HepG2 (cell line): ENCODE data around the gene SOX9. TPM values are rescaled to one million over a fixed set of nuclear protein-coding genes. Genes with fewer than 3 reads are reported as not detected.
A peak's percentile ranks its signal among the peaks of the same experiment; 100 is the strongest.

Experiments
- ATAC-seq: fragments of 200-7000 bp; cut with Tn5 transposase; 3 replicates; pipeline ENCODE4 v1.9.1; 2020; ENCODE audit warnings: mild to moderate bottlenecking, moderate library complexity
- BruUV-seq: library from RNA; stranded (reverse); fragments of 400-500 nt; replicated peaks from 2 replicates; lab custom pipeline; 2021; lab: Mats Ljungman, UMichigan
- CTCF ChIA-PET: fragments of 300-600 bp; formaldehyde crosslinking; extraction: SDS; loops from one replicate; lab custom pipeline; 2021; ENCODE audit warnings: low total read pairs, inconsistent platforms, low intra/inter-chr PET ratio; lab: Yijun Ruan, JAX
- POLR2A ChIA-PET: fragments of 350-600 bp; sonication (Branson Sonifier 250); formaldehyde crosslinking; loops from one replicate; lab custom pipeline; 2020; ENCODE audit warnings: antibody characterized with exemption, inconsistent platforms; lab: Yijun Ruan, JAX
- DNase-seq: peaks from one replicate; pipeline ENCODE4 v3.0.0-alpha.2; 2015; ENCODE audit warnings: low spot score
- FAIRE-seq: peaks from 3 replicates; lab custom pipeline; 2011; peaks lifted over from hg19 to GRCh38; lab: Jason Lieb, UNC
- H2AFZ ChIP-seq: one replicate; pipeline ENCODE4 v1.6.1; 2011; ENCODE audit warnings: low read length, inconsistent platforms
- H3K27ac ChIP-seq: fragments of 300-600 bp; 3 replicates; pipeline ENCODE4 v1.8.0; 2011; ENCODE audit warnings: mixed run types, mild to moderate bottlenecking, mixed read lengths, low read length, inconsistent platforms; ENCODE audit not compliant: insufficient read depth; ENCODE audit errors: extremely low read length
- H3K27me3 ChIP-seq, 2 experiments: fragments of 200-600 bp in 1 of 2; 2 replicates in 1 of 2; 3 replicates in 1 of 2; pipeline versions ENCODE4 v1.6.0 to v1.8.0; 2011; ENCODE audit warnings: low read length in 2 of 2, mild to moderate bottlenecking in 2 of 2, moderate library complexity in 2 of 2, inconsistent platforms in 1 of 2; ENCODE audit not compliant: insufficient read depth in 2 of 2, control insufficient read depth in 1 of 2
- H3K36me3 ChIP-seq, 2 experiments: fragments of 200-600 bp in 1 of 2; replicated peaks in 1 of 2; 2 replicates in 1 of 2; 3 replicates in 1 of 2; pipeline versions ENCODE4 v1.5.1 to v1.8.0; 2011; ENCODE audit warnings: low read length in 2 of 2, inconsistent platforms in 1 of 2; ENCODE audit not compliant: insufficient read depth in 2 of 2, control insufficient read depth in 1 of 2
- H3K4me1 ChIP-seq: 2 replicates; pipeline ENCODE4 v1.5.1; 2012; ENCODE audit warnings: low read length, inconsistent platforms; ENCODE audit not compliant: insufficient read depth
- H3K4me2 ChIP-seq: 2 replicates; pipeline ENCODE4 v1.6.0; 2011; ENCODE audit warnings: low read depth, low read length, inconsistent platforms
- H3K4me3 ChIP-seq, 3 experiments: fragments of 200-600 bp in 1 of 3; sonication (generic), shearing (Covaris generic) in 1 of 3; replicated peaks in 1 of 3; 2 replicates each; pipeline ENCODE4 v1.5.1; 2011 to 2016; ENCODE audit warnings: low read length in 3 of 3, inconsistent platforms in 2 of 3, low read depth in 2 of 3, mild to moderate bottlenecking in 2 of 3, control low read depth in 1 of 3, mixed read lengths in 1 of 3; ENCODE audit not compliant: insufficient read depth in 1 of 3
- H3K79me2 ChIP-seq: one replicate; pipeline ENCODE4 v1.6.1; 2011; ENCODE audit warnings: low read length, inconsistent platforms; ENCODE audit not compliant: insufficient read depth
- H3K9ac ChIP-seq: 2 replicates; pipeline ENCODE4 v1.6.0; 2011; ENCODE audit warnings: mild to moderate bottlenecking, low read depth, low read length, inconsistent platforms; ENCODE audit not compliant: insufficient read depth
- H3K9me3 ChIP-seq: 2 replicates; pipeline ENCODE4 v1.5.1; 2012; ENCODE audit warnings: mild to moderate bottlenecking, low read length
- H4K20me1 ChIP-seq: 2 replicates; pipeline ENCODE4 v1.6.0; 2011; ENCODE audit warnings: inconsistent platforms, mild to moderate bottlenecking, low read length, moderate library complexity; ENCODE audit not compliant: insufficient read depth
- FOSL2 ChIP-seq: sonication (generic); formaldehyde crosslinking; IDR thresholded peaks from 2 replicates; pipeline ENCODE4 v1.4.0; 2020; ENCODE audit warnings: missing genetic modification reagents
- FOXA3 ChIP-seq: IDR thresholded peaks from 2 replicates; pipeline ENCODE4 v1.6.1; 2016; ENCODE audit warnings: missing genetic modification reagents, missing compliant biosample characterization
- JDP2 ChIP-seq: sonication (generic); formaldehyde crosslinking; IDR thresholded peaks from 2 replicates; pipeline ENCODE4 v1.8.1; 2022; ENCODE audit warnings: missing genetic modification reagents, borderline replicate concordance
- JUND ChIP-seq: sonication (generic); formaldehyde crosslinking; IDR thresholded peaks from 2 replicates; pipeline ENCODE4 v1.8.0; 2022; ENCODE audit warnings: mild to moderate bottlenecking, missing genetic modification reagents
- KDM1A ChIP-seq: IDR thresholded peaks from 2 replicates; pipeline ENCODE4 v1.6.1; 2016; ENCODE audit warnings: missing compliant biosample characterization
- KDM5B ChIP-seq: sonication (generic); formaldehyde crosslinking; IDR thresholded peaks from 2 replicates; pipeline ENCODE4 v1.4.0; 2020; ENCODE audit warnings: missing genetic modification reagents, mild to moderate bottlenecking, borderline replicate concordance
- NFE2 ChIP-seq: sonication (generic); formaldehyde crosslinking; IDR thresholded peaks from 2 replicates; pipeline ENCODE4 v1.4.0; 2020; ENCODE audit warnings: missing genetic modification reagents
- NR2F2 ChIP-seq: IDR thresholded peaks from 2 replicates; pipeline ENCODE4 v1.6.1; 2012; ENCODE audit warnings: low read depth, inconsistent platforms, borderline replicate concordance
- NR2F6 ChIP-seq, 2 experiments: IDR thresholded peaks; 2 replicates each; pipeline ENCODE4 v1.6.1; 2016; ENCODE audit warnings: antibody characterized with exemption in 1 of 2, mild to moderate bottlenecking in 1 of 2
- PCBP1 ChIP-seq: fragments of 200-400 bp; formaldehyde crosslinking; IDR thresholded peaks from 2 replicates; pipeline ENCODE4 v1.6.1; 2017; ENCODE audit warnings: mild to moderate bottlenecking, low read depth, low read length, borderline replicate concordance
- RFXANK ChIP-seq: IDR thresholded peaks from 2 replicates; pipeline ENCODE4 v1.6.1; 2016
- SP2 ChIP-seq: sonication (generic); formaldehyde crosslinking; IDR thresholded peaks from 2 replicates; pipeline ENCODE4 v1.5.1; 2020; ENCODE audit warnings: mild to moderate bottlenecking, missing genetic modification reagents
- SRY ChIP-seq: sonication (generic); formaldehyde crosslinking; IDR thresholded peaks from 2 replicates; pipeline ENCODE4 v1.8.0; 2022; ENCODE audit warnings: mild to moderate bottlenecking, missing genetic modification reagents
- STAG1 ChIP-seq: sonication (generic); formaldehyde crosslinking; IDR thresholded peaks from 2 replicates; pipeline ENCODE4 v1.4.0; 2020; ENCODE audit warnings: missing genetic modification reagents
- ZBTB21 ChIP-seq: sonication (generic); formaldehyde crosslinking; IDR thresholded peaks from 2 replicates; pipeline ENCODE4 v1.4.0; 2020; ENCODE audit warnings: missing genetic modification reagents
- ZFP1 ChIP-seq: IDR thresholded peaks from 2 replicates; pipeline ENCODE4 v1.6.1; 2016
- ZFP36L2 ChIP-seq: sonication (generic); formaldehyde crosslinking; IDR thresholded peaks from 2 replicates; pipeline ENCODE4 v1.4.0; 2020; ENCODE audit warnings: missing genetic modification reagents
- ZMYM4 ChIP-seq: sonication (generic); formaldehyde crosslinking; IDR thresholded peaks from 2 replicates; pipeline ENCODE4 v1.8.1; 2023; ENCODE audit warnings: mild to moderate bottlenecking, missing genetic modification reagents
- ZNF337 ChIP-seq: sonication (generic); formaldehyde crosslinking; IDR thresholded peaks from 2 replicates; pipeline ENCODE4 v1.5.1; 2020; ENCODE audit warnings: missing genetic modification reagents, low read depth, mild to moderate bottlenecking, borderline replicate concordance
- ZNF670 ChIP-seq: sonication (generic); formaldehyde crosslinking; IDR thresholded peaks from 2 replicates; pipeline ENCODE4 v1.8.0; 2022; ENCODE audit warnings: mild to moderate bottlenecking, missing genetic modification reagents, borderline replicate concordance
- WGBS: methylation state at CpG from one replicate; pipeline ENCODE4 v1.1.6; 2017; ENCODE audit warnings: low lambda C conversion rate; 5-methylcytosine and 5-hydroxymethylcytosine counted together
- in situ Hi-C: cut with HindIII; loops from 2 replicates; pipeline ENCODE4 v1.10.0; 2017; ENCODE audit warnings: low pct_unique_long_range_greater_than_20kb; ENCODE audit not compliant: extremely low pct_ligation_motif_present
- intact Hi-C: fragments of 100-400 bp; cut with micrococcal nuclease; formaldehyde crosslinking; loops from one replicate; pipeline ENCODE4 v1.10.0; 2022; ENCODE audit not compliant: unreplicated experiment
- polyA plus RNA-seq, 8 experiments: library from polyadenylated mRNA; depleted of rRNA in 3 of 8; stranded (reverse) in 7 of 8; unstranded in 1 of 8; fragments of >200 nt; fragmentation: Illumina TruSeq in 4 of 8; extraction: Trizol in 4 of 8; gene quantifications; 2 replicates each; pipeline versions ENCODE4 v1.2.1 to v1.2.3, GENCODE V29; 2011 to 2016; ENCODE audit warnings: low read depth in 4 of 8, missing spikeins in 1 of 8, mixed read lengths in 1 of 8; ENCODE audit not compliant: insufficient read depth in 1 of 8
- total RNA-seq, 5 experiments: library from RNA; depleted of rRNA; stranded (reverse); fragments of >200 nt; fragmentation: Illumina TruSeq; extraction: Trizol; gene quantifications; 2 replicates each; pipeline ENCODE4 v1.2.3, GENCODE V29; 2016; ENCODE audit warnings: low read depth in 1 of 5
- TF ChIP-seq, protein P1 (sequence below): sonication (generic); formaldehyde crosslinking; conservative IDR thresholded peaks from 2 replicates; pipeline ENCODE4 v1.5.0; 2020; ENCODE audit warnings: missing genetic modification reagents
- TF ChIP-seq, protein P2 (sequence below): sonication (generic); formaldehyde crosslinking; IDR thresholded peaks from 2 replicates; pipeline ENCODE4 v1.9.0; 2022; ENCODE audit warnings: low read depth, missing genetic modification reagents
- TF ChIP-seq, protein P3 (sequence below): sonication (generic); formaldehyde crosslinking; IDR thresholded peaks from 2 replicates; pipeline ENCODE4 v1.8.0; 2022; ENCODE audit warnings: mild to moderate bottlenecking, missing genetic modification reagents

Gene SOX9
- total and polyA plus RNA-seq, 2 of the 13 experiments (the other 11 are each of a cell fraction or from before 2014, with no cell fraction given) = 16.1 to 27.6 TPM

DNA sequence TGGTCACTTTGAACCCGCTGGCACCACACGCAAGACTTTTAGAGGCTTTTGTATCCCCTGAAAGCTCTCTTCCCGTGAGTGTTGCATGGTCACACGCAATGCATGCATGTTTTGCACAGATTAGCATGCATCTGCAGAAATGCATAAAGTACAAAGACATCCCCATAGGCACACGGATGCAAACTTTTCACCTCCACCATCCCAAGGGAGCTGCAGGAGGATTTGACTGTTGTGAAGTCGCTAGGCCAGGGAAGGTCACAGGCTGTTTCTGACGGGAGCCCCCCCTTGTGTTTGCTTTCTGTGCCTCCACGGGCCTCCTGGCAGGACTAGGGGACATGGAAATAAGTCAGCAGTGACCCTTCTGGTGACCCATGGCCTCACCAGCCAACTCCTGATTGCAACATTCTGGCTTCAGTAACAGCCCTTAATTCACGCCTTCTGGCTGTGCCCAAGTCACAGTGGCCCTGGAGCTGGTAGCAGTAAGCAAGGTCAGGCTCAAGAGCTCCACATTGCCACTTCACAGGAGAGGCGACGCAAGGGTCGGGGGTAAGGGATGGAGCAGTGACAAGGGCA is 45.1 kb downstream of the SOX9 start:
- CTCF ChIA-PET = no interaction called here
- H4K20me1 ChIP-seq = no peaks in the 10 kb centered on the region
- peaks cover 11% of the 10 kb centered on the region for H3K4me1 ChIP-seq
- H3K9ac ChIP-seq = no peak overlapping the region
- H3K9me3 ChIP-seq = no peaks in the 10 kb centered on the region
- peak; percentile 21 for DNase-seq
- BruUV-seq = no TSS peak
- intact Hi-C loops (no loop called here), in situ Hi-C loops (no loop called here)
- WGBS = 34% methylated on average over 11 of the region's 12 CpGs
- no peak for FAIRE-seq
- H3K4me2 ChIP-seq = peak overlapping the region; percentile 42
- no peak overlapping the region for H3K27ac ChIP-seq
- H3K79me2 ChIP-seq = no peaks in the 10 kb centered on the region
- H3K36me3 ChIP-seq = no peaks in the 10 kb centered on the region
- H3K4me3 ChIP-seq = no peak overlapping the region
- H3K27me3 ChIP-seq = peaks cover 0 to 8% of the 10 kb centered on the region in 2 experiments; a peak in 1 of 5 replicates
- POLR2A ChIA-PET = no interaction called here
- ATAC-seq = peak; percentile 64
- H2AFZ ChIP-seq = no peak overlapping the region
- TF ChIP-seq NR2F2 (0 out of 2 replicates have a peak, but pooled peaks have one; percentile 48), PCBP1 (no peak), ZMYM4 (CRISPR knock-in tag) (no peak), FOXA3 (no peak), SP2 (CRISPR knock-in tag) (no peak), STAG1 (CRISPR knock-in tag) (no peak), JDP2 (no peak), NFE2 (CRISPR knock-in tag) (no peak), SRY (CRISPR knock-in tag) (no peak), ZBTB21 (CRISPR knock-in tag) (no peak), KDM1A (CRISPR knock-in tag) (no peak), FOSL2 (CRISPR knock-in tag) (peak; percentile 28; the same call in 1 of the 2 replicates), ZNF670 (CRISPR knock-in tag) (no peak), ZFP1 (CRISPR knock-in tag) (no peak), RFXANK (CRISPR knock-in tag) (no peak), NR2F6 (IDR thresholded peaks at IDR 0.05) (peak; percentile 58; the same call in 1 of the 2 replicates), NR2F6 (CRISPR knock-in tag; IDR thresholded peaks at IDR 0.05) (peak; percentile 56; the same call in 1 of the 2 replicates), ZFP36L2 (no peak), ZNF337 (no peak), KDM5B (CRISPR knock-in tag) (0 out of 2 replicates have a peak, but pooled peaks have one; percentile 18), JUND (CRISPR knock-in tag) (no peak)
- TF ChIP-seq, protein P1, sequence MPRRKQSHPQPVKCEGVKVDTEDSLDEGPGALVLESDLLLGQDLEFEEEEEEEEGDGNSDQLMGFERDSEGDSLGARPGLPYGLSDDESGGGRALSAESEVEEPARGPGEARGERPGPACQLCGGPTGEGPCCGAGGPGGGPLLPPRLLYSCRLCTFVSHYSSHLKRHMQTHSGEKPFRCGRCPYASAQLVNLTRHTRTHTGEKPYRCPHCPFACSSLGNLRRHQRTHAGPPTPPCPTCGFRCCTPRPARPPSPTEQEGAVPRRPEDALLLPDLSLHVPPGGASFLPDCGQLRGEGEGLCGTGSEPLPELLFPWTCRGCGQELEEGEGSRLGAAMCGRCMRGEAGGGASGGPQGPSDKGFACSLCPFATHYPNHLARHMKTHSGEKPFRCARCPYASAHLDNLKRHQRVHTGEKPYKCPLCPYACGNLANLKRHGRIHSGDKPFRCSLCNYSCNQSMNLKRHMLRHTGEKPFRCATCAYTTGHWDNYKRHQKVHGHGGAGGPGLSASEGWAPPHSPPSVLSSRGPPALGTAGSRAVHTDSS = no peak
- TF ChIP-seq, protein P2, sequence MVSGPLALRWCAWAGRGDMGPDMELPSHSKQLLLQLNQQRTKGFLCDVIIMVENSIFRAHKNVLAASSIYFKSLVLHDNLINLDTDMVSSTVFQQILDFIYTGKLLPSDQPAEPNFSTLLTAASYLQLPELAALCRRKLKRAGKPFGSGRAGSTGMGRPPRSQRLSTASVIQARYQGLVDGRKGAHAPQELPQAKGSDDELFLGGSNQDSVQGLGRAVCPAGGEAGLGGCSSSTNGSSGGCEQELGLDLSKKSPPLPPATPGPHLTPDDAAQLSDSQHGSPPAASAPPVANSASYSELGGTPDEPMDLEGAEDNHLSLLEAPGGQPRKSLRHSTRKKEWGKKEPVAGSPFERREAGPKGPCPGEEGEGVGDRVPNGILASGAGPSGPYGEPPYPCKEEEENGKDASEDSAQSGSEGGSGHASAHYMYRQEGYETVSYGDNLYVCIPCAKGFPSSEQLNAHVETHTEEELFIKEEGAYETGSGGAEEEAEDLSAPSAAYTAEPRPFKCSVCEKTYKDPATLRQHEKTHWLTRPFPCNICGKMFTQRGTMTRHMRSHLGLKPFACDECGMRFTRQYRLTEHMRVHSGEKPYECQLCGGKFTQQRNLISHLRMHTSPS (CRISPR knock-in tag) = 0 out of 2 replicates have a peak, but pooled peaks have one; percentile 28
- TF ChIP-seq, protein P3, sequence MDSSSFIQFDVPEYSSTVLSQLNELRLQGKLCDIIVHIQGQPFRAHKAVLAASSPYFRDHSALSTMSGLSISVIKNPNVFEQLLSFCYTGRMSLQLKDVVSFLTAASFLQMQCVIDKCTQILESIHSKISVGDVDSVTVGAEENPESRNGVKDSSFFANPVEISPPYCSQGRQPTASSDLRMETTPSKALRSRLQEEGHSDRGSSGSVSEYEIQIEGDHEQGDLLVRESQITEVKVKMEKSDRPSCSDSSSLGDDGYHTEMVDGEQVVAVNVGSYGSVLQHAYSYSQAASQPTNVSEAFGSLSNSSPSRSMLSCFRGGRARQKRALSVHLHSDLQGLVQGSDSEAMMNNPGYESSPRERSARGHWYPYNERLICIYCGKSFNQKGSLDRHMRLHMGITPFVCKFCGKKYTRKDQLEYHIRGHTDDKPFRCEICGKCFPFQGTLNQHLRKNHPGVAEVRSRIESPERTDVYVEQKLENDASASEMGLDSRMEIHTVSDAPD (CRISPR knock-in tag) = 0 out of 2 replicates have a peak, but pooled peaks have one; percentile 36
